GM21515 (cell line): ENCODE data around the gene SPECC1L.

Source experiments
- ATAC-seq: cut with Tn5 transposase; IDR thresholded peaks from one replicate; pipeline ENCODE4 v1.9.1; 2021; ENCODE audit not compliant: unreplicated experiment

Gene SPECC1L

DNA sequence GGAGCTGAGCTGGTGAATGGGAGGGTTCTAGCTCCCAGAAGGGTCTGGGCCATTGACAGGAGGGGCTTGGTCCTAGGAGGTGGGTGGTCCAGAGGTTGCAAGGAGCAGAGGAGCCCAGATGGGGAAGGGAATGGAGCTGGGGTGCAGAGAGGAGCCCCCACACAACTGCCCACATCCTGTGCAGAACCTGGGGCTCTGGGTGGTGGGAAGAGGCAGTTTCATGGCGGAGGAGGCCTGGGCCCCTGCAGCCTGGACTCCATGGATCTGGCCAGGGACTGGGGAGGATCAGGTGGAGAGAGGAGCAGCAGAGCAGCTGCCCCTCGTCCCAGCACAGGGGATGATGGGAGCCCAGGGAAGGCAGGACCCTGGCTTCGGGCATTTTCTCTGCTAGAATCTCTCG lies 155.8 kb downstream of the SPECC1L start:
- ATAC-seq, result no peak

DNA sequence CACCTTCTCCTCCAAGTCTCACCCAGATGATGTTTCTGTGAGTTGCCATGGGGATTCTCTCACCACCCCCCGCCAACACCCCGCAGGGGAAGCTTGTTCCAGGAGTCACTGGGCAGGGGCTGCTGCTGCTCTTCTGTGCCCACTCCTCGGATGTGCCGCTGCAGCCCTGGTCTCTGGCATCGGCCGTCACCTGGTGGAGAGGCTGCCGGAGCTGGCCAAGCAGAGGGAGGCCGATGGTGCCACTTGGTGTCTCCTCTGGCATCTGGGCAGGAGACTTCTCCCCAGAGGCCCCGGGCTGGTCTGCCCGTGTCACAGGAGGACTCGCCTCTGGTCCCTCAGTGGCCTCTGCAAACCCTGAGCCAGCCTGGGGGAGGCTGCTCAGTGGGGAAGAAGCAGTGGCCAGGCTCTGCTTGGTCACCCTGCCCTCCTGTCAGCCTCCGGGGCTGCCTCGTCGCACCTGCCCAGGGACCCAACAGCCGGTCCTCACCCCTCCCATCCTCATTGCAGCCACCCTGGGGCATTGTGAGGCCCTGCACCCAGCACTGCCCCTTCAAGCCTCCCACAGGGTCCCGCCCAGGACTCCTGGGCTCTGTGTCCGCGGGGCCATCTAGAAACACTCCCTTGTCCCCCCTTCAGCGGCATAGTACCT lies 156.3 kb downstream of the SPECC1L start:
- ATAC-seq, result no peak

DNA sequence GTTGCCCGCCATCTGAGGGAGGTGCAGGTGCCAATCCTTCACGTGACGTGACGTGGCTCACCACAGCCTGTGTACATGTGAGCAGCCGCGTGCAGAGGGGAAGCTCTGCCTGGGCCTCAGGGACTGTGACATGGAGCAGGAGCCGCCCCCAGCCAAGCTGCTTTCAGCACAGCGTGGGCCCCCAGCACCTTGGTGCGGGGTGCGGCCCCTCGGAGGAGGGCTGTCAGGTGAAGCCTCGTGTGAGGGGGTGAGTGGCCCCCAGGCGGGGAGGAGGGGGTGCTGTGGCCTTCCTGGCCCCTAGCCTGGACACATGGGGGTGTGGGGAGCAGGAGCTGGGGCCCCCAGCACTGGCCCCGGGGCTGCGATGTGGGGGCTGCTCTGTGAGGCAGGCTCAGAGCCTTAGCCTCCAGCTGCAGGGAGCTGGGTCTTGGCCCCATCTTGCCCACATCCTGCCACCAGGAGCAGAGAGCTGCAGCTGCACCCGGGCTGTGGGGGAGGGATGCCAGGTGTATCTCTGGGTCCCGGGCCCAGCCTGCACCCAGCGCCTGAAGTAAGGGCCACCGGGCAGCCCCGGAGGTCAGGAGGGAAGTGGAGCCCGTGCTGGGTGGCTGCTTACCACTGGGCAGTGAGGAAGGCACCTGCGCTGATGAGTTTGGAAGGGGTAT lies 157.0 kb downstream of the SPECC1L start, which contains the start of gene ADORA2A:
Gene ADORA2A, plus strand, starts transcription at position 100 of the 665 bp plus-strand sequence. CDS start 5,806 bp downstream, outside the sequence.
- no peak for ATAC-seq

DNA sequence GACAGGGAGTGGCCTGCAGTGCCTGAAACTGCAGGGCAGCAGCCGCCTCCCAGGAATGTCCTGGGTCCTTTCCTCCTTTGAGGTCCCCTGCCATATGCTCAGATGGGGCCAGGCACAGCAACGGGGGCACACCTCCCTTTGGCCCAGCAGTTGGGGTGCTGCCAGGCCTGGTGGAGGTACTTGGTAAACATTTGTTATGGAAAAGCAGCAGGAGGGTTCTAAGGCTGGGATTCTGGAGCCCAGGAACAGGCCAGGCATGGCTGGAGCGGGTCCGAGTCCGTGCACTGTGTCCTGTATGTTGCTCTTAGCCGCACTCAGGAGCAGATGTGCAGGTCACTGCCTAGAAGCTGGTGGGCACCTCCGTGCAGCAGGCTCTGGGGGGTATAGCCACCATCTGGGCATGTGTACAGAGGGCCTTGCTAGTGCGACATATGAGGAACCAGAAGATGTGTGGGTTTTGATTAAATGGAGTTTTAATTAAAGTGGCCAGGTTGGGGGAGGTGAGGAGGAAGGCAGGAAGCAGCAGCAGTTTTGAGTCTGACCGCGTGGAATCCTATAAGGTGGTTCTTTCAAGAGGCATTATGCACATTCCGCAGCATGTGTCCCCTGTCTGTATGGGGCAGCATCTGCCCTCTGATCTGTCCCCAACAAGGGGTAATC lies 158.2 kb downstream of the SPECC1L start:
- no peak for ATAC-seq

DNA sequence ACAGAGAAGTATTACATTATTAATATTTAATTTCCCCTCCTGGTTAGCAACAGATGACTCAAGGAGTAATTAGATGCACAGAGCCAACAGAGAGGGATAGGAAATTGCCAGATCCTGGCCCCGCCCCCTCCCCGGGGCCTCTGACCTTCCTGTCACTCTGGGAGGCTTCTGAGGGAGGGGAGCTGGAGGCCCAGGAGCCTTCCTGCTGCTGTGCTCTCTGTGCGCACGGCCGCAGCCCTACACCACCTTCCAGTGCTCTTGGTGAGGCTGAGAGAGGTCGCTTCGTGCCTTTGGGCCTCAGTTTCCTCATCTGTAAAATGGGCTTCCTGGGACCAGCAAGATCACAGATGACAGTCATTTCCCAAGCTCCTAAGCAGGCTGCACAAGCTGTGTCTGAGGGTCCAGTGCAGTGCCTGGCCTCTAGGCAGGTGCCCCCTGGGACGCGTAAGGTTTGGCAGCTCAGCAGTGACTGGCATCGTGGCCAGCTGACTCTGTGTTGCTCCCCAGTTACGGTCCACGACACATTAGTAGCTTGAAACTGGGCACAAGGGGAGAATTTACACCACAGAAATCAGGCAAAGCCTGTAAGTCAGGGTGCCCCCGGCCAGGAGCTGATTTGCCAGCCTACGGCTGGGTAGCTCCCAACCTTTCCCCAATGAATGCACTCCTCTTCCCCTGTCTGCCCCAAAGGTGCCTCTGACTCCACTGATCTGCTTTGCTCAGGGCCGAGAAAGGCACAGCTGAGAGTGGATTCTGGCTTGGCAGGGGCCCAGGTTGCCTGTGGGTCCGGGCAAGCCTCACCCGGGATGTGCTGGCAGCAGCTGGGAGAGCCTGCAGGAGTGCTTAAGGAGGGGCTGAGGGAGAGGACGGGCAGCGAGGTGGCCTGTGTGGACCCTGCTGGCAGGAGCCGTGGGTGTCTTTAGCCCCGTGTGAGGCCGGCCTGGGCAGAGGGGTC lies 159.1 kb downstream of the SPECC1L start:
- no peak for ATAC-seq

DNA sequence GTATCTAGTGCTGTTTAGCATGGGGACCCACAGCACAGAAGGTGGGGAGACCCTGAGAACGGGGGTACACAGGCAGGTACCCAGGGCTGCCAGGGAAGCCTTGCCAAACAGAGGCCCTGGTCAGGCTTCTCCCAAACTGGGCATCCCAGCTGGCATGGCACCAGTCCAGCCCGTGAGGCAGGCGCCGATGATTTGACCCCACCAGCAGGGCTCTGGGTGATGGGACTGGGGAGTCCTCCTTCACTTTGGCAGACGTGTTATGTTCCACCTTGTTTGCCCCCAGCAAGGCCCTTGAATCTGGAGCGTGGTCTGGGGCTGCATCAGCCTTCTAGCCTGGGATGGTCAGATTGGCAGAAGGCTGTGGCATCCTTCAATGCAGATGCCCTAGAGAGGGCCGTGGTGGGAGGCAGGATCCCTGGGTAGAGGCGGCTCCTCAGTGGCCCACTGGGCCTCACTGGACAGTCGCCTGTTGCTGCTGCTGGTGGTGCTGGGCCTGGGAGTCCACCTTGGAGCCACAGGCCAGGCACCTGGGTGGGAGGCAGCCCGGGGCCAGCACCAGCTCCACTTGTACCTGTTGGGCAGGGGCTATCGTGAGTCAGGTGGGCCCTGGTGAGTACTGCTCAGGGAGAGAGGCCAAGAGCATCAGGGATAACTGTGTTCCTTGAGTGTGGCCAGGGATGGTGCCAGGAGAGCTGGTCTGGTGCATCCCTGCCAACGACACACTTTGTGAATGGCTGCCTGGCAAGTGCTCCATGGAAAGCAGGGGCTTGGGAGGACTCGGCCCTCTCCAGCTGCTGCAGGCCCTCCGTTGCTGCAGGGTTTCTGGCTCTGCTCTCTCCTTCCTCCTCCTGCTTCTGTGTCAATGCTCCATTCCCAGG lies 160.0 kb downstream of the SPECC1L start:
- ATAC-seq, result no peak

DNA sequence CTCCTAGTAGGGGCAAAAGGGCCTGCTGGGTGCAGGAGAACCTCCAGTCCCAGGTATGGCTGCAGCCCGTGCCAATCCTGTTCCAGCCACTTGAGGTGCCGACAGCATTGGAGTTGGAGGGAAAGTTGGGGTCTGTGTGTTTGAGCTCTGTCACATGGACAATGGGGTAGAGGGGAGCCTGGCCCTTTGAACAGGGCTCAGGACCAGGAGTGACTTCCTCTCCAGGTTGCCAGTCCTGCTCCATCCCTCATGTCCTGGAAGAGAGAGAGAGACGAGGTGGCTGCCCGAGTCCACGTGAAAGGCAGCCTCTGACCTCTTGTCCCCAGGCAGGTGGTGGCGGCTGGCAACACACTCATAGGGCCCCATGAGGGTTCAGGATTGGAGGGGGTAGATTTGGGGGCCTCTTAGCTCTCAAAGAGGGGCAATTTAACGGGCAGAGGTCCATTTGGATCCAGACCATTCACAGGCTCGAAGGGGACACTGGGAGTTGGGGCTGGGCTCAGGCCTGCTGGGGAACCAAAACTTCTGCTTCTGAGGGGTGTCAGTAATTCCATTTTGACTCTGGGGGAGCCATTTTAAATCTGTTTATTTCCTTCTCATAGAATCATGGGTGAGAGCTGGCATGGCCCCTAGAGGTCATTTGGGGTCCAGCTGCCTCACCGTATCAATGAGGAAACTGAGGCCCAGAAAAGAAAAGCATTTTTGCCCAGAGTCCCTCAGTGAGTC lies 160.8 kb downstream of the SPECC1L start:
- ATAC-seq, result no peak

DNA sequence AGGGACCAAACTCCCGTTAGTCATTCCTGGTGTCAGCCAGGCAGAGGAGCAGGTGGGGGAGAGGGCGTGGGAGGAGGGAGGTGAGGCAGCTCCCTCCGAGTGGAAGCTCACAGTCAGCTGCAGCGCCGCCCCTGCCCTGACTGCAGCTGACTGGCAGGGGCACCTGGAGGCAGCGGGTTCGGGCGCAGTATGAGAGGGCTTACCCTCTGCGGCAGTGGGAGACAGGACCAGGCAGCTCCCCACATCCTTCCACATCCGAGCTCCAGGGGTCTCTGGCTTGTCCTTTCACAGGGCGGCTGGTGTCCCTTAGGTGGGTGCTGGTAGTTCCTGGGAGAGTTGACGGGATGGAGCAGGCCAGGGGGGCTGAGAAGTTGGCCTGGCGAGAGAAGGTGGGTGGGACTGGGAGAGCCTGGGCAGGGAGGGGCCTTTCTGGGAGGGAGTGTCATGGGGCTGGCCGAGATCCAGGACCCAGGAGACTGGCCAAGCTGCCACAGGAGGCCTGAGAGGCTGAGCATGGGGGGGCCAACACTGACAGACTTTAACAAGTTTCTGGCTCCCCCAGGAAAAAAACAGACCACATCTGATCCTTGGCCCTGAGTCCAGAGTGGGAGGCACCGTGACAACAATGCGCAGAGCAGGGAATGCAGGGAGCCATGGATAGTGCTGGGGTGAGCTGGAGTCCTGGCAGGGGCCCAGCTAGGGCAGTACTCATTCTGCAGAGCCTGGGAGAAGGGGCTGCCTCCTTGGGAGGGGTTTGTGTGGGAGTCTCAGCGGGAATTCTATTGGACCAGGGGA lies 161.6 kb downstream of the SPECC1L start:
- ATAC-seq, result no peak

DNA sequence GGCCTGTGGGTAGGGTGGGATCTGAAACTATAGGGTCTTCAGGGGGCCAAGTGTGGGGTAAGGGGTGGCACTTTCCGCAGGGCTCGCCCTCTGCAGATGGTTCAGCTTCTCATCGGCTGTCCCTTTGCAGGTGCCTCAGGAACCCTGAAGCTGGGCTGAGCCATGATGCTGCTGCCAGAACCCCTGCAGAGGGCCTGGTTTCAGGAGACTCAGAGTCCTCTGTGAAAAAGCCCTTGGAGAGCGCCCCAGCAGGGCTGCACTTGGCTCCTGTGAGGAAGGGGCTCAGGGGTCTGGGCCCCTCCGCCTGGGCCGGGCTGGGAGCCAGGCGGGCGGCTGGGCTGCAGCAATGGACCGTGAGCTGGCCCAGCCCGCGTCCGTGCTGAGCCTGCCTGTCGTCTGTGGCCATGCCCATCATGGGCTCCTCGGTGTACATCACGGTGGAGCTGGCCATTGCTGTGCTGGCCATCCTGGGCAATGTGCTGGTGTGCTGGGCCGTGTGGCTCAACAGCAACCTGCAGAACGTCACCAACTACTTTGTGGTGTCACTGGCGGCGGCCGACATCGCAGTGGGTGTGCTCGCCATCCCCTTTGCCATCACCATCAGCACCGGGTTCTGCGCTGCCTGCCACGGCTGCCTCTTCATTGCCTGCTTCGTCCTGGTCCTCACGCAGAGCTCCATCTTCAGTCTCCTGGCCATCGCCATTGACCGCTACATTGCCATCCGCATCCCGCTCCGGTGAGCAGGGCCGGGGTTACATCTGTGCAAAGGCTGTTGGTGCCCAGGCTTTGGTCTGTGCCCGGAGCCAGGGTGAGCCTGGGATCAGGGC lies 162.6 kb downstream of the SPECC1L start:
- no peak for ATAC-seq

DNA sequence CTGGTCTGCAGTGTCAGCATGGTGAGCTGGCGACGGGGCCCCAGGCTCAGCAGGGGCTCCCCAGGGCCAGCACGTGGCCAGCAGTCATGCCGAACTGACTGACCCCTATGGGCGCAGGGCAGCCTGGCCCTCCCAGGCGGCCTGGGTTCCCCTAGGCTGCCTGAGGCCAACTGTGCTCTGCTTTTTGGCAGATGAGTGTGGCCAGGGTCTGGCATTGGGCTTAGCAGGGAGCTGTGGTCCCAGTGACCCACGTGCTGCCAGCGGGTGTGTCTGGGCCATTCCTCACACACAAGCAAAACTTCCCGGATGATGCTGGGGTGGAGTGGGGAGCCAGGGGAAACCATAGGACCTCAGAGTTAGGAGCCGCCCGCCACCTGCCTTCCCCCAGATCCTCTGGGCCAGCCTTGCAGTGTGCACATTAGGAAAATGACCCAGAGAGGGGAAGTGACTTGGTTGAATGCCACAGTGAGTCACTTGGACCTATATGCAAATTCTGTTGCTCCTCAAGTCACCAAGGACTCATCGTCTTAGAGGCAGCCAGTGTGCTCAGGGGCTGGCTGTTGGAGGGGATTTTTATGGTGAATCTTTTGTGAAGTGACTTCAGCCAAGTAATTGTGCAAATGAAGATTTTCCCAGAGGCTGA lies 163.3 kb downstream of the SPECC1L start:
- peak; percentile 52 for ATAC-seq

DNA sequence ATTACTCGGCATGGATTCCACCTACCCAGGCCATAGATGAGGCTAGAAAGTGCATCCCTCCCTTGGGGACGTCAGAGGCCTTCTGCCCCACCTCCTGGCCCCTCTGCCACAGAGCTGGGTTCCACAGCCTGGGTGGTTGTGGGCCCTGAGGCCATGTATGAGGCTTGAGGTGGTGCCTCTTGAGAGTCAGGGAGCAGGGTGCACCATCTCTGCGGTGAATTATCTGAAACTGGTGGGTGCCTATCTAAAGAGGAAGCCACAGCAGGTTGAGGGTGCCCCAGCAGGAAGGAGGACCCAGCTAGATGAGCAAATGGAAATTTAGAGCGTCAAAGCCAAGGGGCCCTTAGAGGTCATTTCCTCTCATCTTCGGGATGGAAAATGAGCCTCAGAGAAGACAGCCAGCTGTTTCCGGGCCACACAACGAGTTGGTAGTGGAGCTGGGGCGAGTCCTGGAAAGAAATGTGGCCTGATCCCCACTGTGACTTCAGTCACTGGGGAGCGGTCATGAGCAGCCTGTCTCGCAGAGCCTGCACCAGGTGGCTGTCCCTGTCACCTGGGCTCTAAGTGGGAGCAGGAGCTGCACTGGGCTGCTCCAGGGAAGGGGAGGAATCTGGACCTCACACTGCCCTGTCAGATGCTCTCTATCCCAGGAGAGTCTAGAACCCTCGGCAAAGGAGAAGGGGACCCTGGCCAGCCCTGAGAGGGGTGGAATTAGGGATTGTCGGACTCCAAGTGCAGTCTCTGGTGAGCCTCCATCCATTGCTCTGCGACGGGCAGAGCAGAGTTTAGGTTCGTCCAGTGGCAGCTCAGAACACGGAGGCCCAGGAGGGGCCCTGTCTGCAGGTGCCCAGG lies 164.1 kb downstream of the SPECC1L start:
- peak; percentile 38 for ATAC-seq

DNA sequence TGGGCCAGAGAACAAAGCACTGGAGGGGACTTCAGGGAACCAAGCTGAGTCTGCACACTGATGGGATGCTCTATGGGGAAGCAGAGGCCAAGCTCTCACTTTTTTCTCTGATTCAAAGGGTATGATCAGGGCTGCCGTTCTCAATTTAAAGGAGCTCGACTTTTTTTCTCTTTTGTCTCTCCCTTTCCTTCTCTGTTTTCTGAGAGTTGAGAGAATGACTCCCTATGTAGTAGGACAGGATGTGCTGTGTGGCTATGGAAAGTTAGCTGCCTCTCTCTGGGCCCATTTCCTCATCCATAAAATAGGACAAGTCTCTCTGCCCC lies 164.7 kb downstream of the SPECC1L start:
- ATAC-seq, result no peak

DNA sequence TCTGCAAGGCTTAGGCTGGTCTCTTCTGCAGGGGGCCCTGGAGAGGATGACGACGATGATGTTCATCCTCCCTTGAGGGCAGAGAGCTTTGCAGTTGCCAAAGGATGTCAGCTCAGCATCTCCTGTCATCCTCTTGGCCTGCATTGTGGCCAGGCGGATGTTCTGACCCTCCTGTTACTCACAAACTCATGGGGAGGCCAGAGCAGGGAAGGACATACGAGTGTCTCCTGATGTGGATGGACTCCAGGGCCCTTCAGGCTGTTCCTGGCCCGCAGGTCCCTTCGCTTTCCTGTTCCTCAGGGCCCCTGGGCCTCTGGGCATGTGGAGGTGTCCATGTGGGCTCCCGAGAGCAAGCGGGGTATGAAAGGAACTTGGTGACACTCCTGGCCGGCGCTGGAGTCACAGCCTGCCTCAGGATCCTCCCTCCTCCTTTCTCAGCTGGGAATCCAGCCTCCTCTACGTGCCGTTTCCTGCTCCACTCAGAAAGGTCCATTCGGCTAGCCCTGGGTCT lies 165.3 kb downstream of the SPECC1L start:
- ATAC-seq, result no peak

DNA sequence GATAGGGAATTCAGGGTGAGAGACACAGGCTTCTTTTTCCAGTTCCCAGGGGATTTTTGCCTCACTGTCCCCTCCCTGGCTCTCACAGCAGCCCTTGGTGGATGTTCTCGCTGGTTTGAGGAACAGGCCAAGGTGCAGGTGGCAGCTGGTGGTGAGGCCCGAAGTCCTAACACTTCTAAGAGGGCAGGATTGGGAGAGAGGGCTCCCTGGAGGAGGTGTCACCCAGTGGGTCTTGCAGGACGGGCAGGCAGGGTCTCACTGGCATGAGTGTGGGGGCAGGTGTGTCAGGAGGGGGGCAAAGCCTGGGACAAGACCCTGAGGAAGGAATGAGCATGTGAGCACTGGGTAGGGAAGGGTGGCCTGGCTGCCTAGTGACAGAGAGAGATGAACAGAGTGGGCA lies 165.9 kb downstream of the SPECC1L start:
- ATAC-seq, result no peak

DNA sequence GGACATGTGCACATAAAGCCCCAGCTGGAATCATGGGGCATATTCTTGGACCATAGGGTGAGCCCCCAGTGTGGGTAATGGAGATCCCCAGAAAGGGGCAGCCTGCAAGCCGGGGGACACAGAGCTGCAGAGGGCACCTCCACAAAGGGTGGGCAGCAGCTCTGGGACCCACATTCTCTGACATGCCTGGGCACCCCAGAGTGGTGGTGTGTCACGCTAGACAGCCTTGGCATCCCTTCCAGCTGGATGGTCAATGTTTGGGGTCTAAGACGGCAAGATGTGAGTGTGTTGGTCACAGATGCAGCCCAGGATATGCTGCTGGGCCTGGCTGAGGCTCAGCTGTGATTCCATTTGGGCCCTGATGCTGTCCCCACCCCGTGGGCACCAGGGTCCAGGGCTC lies 166.5 kb downstream of the SPECC1L start:
- no peak for ATAC-seq

DNA sequence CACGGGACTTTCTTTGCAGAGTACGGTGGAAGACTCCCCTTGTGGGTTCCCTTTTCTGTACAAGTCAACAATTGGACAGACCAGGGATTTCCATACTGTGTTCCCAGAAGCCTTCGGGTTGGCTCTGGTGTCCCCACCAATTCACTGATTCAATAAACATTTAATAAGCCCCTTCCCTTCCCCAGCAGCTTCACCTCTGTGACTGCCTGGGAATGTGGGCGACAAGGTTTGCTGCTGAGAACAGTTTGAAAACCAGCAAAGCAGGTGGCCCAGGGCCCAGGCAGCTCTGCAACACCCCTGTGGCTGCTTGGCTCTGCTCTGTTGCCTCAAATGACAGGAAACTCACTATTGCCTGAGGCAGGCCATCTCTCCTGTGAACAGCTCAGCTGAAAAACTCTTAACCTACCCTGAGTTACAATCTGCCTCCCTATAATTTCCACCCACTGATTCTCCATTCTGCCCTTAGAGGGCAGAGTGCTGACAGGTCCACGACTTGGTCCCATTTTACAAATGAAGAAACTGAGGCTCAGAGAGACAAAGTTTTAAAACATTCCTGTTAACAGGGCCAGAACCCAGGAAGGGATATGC lies 167.2 kb downstream of the SPECC1L start:
- no peak for ATAC-seq
